ENCODE results near the gene COL27A1. TPM values are rescaled to one million over a fixed set of nuclear protein-coding genes. Genes with fewer than 3 reads are reported as not detected.

COL27A1 gene
- total RNA-seq, 1 experiment from 2014 or later = 12.0 TPM

GRCh38 chr9:114155263-114155994 lies at the start of gene COL27A1 (continued):
- TF ChIP-seq ZFX (IDR thresholded peaks at IDR 0.05) (0 out of 2 replicates have a peak, but pooled peaks have one; percentile 11), EZH2phosphoT487 (IDR thresholded peaks at IDR 0.05; ENCODE audit: borderline replicate concordance) (no peak), ZNF274 (IDR thresholded peaks at IDR 0.05; ENCODE audit: low read depth, low read length) (no peak), JUND (IDR thresholded peaks at IDR 0.05) (no peak), SP1 (IDR thresholded peaks at IDR 0.05; ENCODE audit: low read depth) (no peak), MAX (IDR thresholded peaks at IDR 0.05) (no peak)

- ChIA-PET RAD21 (ENCODE audit: low non-redundant PET in 1 of 2, low total read pairs in 2 of 2, uncharacterized antibody in 2 of 2, unreplicated experiment in 2 of 2) (interaction anchor here (0.5 to 1.6 kb wide), 8 partner anchors 9 to 197 kb away, joined by 3 to 19 read pairs (median 6); partner anchors contain the start of gene COL27A1 (in 1 of the 2)), POLR2A (no interaction called here), CTCF (interaction anchor here (0.7 to 5.6 kb wide), 12 partner anchors 8 to 546 kb away, joined by 3 to 120 read pairs (median 6); partner anchors contain the start of genes COL27A1 and KIF12)
- no peaks in the 10 kb centered on the region for H3K9me2 ChIP-seq (ENCODE audit: insufficient read depth)
- H4K20me1 ChIP-seq (ENCODE audit: insufficient read depth) = no peaks in the 10 kb centered on the region
- peak overlapping the region; percentile 92 for H2AFZ ChIP-seq (ENCODE audit: low read depth, low read length, poor library complexity, severe bottlenecking)
- no peaks in the 10 kb centered on the region for H3K9me3 ChIP-seq (ENCODE audit: control insufficient read depth in 1 of 2, insufficient read depth in 1 of 2, low read depth in 1 of 2, low read length in 2 of 2)
- no peaks in the 10 kb centered on the region for H3K79me2 ChIP-seq (ENCODE audit: insufficient read depth, low read length)
- H3K4me1 ChIP-seq (ENCODE audit: control insufficient read depth in 1 of 2, insufficient read depth in 2 of 2, low read length in 2 of 2) = no peaks in the 10 kb centered on the region
- H3K9ac ChIP-seq (ENCODE audit: low read length) = no peak overlapping the region
- ATAC-seq (no peak), DNase-seq (ENCODE audit: low read depth, low spot score) (no peak)
- H3K4me2 ChIP-seq (ENCODE audit: low read length) = no peak overlapping the region
- TF ChIP-seq ATF3 (IDR thresholded peaks at IDR 0.05) (no peak), ELF1 (IDR thresholded peaks at IDR 0.05; ENCODE audit: borderline replicate concordance, low read depth) (no peak), POLR2AphosphoS5 (IDR thresholded peaks at IDR 0.05; ENCODE audit: low read depth, low read length) (no peak), ZFX (IDR thresholded peaks at IDR 0.05) (no peak), ZNF274 (IDR thresholded peaks at IDR 0.05; ENCODE audit: low read depth, low read length) (no peak), EZH2 (IDR thresholded peaks at IDR 0.05) (no peak), POLR2A (IDR thresholded peaks at IDR 0.05; ENCODE audit: borderline replicate concordance, extremely low read depth, insufficient read depth, insufficient read length) (no peak), REST (IDR thresholded peaks at IDR 0.05; ENCODE audit: low read depth) (no peak), SRF (IDR thresholded peaks at IDR 0.05; ENCODE audit: low read depth) (no peak), RAD21 (IDR thresholded peaks at IDR 0.05; ENCODE audit: low read depth) (no peak), FOSL1 (IDR thresholded peaks at IDR 0.05; ENCODE audit: low read depth) (no peak), SIN3A (IDR thresholded peaks at IDR 0.05; ENCODE audit: low read depth) (no peak), MAX (IDR thresholded peaks at IDR 0.05) (no peak), CEBPB (IDR thresholded peaks at IDR 0.05; ENCODE audit: low read depth) (no peak), EZH2phosphoT487 (IDR thresholded peaks at IDR 0.05; ENCODE audit: borderline replicate concordance) (no peak)
- no peaks in the 10 kb centered on the region for H3K36me3 ChIP-seq (ENCODE audit: control insufficient read depth in 1 of 2, insufficient read depth in 2 of 2, low read length in 2 of 2)
- intact Hi-C loops (cut with micrococcal nuclease) = loop anchor here (1.0 to 5.0 kb wide), 3 partner anchors 170 to 198 kb away; no protein-coding TSS in a partner anchor
- BruUV-seq (replicated peaks) = no TSS peak
- H3K4me3 ChIP-seq (replicated peaks in 1 of 2; ENCODE audit: low read depth in 1 of 2, low read length in 2 of 2) = no peak overlapping the region
- 0 out of 2 replicates have a peak, but pooled peaks cover 2% of the 10 kb centered on the region for H3K27me3 ChIP-seq (ENCODE audit: insufficient read depth, low read length)
- H3K27ac ChIP-seq (ENCODE audit: low read depth, low read length) = no peak overlapping the region
Observed at GRCh38 chr9:114107286-114108001, 47.9 kb upstream of the COL27A1 start.

All from HCT116 (cell line).